Measurements from ENCODE around the gene PPP2R5B. TPM values are rescaled to one million over a fixed set of nuclear protein-coding genes. Genes with fewer than 3 reads are reported as not detected.

The PPP2R5B gene
- total RNA-seq, 1 experiment from 2014 or later, result 8.7 TPM

GRCh38 chr11:64924910-64925284 is 408 bp downstream of the PPP2R5B start:
- Mint-ChIP-seq H3K36me3 (no peaks in the 10 kb centered on the region), H3K9me3 (no peaks in the 10 kb centered on the region), H3K4me3 (peak overlapping the region; percentile 93), H3K27ac (no peak overlapping the region), H3K27me3 (ENCODE audit: low read depth) (no peaks in the 10 kb centered on the region), H3K4me1 (no peaks in the 10 kb centered on the region; the same call in 1 of the 2 replicates)
- DNase-seq (ENCODE audit: low spot score), result no peak
- TF ChIP-seq TEAD1 (CRISPR knock-in tag; IDR thresholded peaks at IDR 0.05) (0 out of 2 replicates have a peak, but pooled peaks have one; percentile 28), E2F4 (CRISPR knock-in tag; IDR thresholded peaks at IDR 0.05; ENCODE audit: borderline replicate concordance, low read depth) (no peak)
- 0 out of 2 replicates have a peak, but pooled peaks have one; percentile 8 for ATAC-seq
- CTCF ChIA-PET, result interaction anchor here (1.0 to 1.9 kb wide), 7 partner anchors 8 to 122 kb away, joined by 3 to 13 read pairs (median 3); partner anchors contain the start of genes ARL2, BATF2 and MAP4K2
- POLR2A ChIA-PET, result interaction anchor here (1.0 to 1.1 kb wide), 2 partner anchors 9 to 11 kb away, joined by 3 read pairs; partner anchors contain the start of gene GPHA2

GRCh38 chr11:64925536-64926436 is 1.3 kb downstream of the PPP2R5B start:
- H3K27me3 Mint-ChIP-seq (ENCODE audit: low read depth), result no peaks in the 10 kb centered on the region
- ATAC-seq (no peak), DNase-seq (ENCODE audit: low spot score) (no peak)
- H3K4me1 Mint-ChIP-seq, result no peaks in the 10 kb centered on the region; the same call in 1 of the 2 replicates
- POLR2A ChIA-PET, result no interaction called here
- TF ChIP-seq NR1H2 (CRISPR knock-in tag; IDR thresholded peaks at IDR 0.05) (no peak), ZNF219 (CRISPR knock-in tag; IDR thresholded peaks at IDR 0.05; ENCODE audit: borderline replicate concordance) (no peak), ARID4B (CRISPR knock-in tag; IDR thresholded peaks at IDR 0.05; ENCODE audit: borderline replicate concordance) (no peak), CREM (CRISPR knock-in tag; IDR thresholded peaks at IDR 0.05) (no peak), ERG (CRISPR knock-in tag; IDR thresholded peaks at IDR 0.05) (no peak), AR (CRISPR knock-in tag; IDR thresholded peaks at IDR 0.05) (no peak), ELF4 (CRISPR knock-in tag; IDR thresholded peaks at IDR 0.05; ENCODE audit: low read depth) (no peak), SMAD3 (CRISPR knock-in tag; IDR thresholded peaks at IDR 0.05; ENCODE audit: borderline replicate concordance) (no peak), SOX15 (CRISPR knock-in tag; IDR thresholded peaks at IDR 0.05) (no peak), ZBTB21 (CRISPR knock-in tag; IDR thresholded peaks at IDR 0.05; ENCODE audit: borderline replicate concordance) (no peak), AFF4 (CRISPR knock-in tag; IDR thresholded peaks at IDR 0.05; ENCODE audit: borderline replicate concordance) (no peak), CBFB (CRISPR knock-in tag; IDR thresholded peaks at IDR 0.05; ENCODE audit: low read depth) (no peak)
- H3K27ac Mint-ChIP-seq, result no peak overlapping the region
- H3K4me3 Mint-ChIP-seq, result peak overlapping the region; percentile 93
- H3K9me3 Mint-ChIP-seq, result no peaks in the 10 kb centered on the region
- CTCF ChIA-PET, result interaction anchor here (0.6 to 1.4 kb wide), 5 partner anchors 38 to 203 kb away, joined by 3 to 6 read pairs (median 3); partner anchors contain the start of gene ARL2
- no peaks in the 10 kb centered on the region; the same call in 1 of the 2 replicates for H3K36me3 Mint-ChIP-seq
